Psoas muscle (tissue), 8 donors: ENCODE data around the gene WAPL. TPM values are rescaled to one million over a fixed set of nuclear protein-coding genes. Genes with fewer than 3 reads are reported as not detected.
"Not testable (repeated sequence)": the region's sequence is repeated elsewhere in the genome, so short reads cannot be mapped to it uniquely, and the experiment has no call there.

Experiments
- ATAC-seq, 4 donors: fragments of 200-7000 bp; cut with Tn5 transposase; one replicate each; pipeline ENCODE4 v1.9.1; 2020; ENCODE audit warnings: moderate library complexity in 3 of 4, mild to moderate bottlenecking in 2 of 4
- DNase-seq, 2 donors: peaks; one replicate each; pipeline ENCODE4 v3.0.0-alpha.2; 2020
- H3K27ac ChIP-seq: fragments of 200-600 bp; one replicate; pipeline ENCODE4 v1.8.0; 2022
- H3K27me3 ChIP-seq, 3 donors: fragments of 200-600 bp in 1 of 3; one replicate each; pipeline versions ENCODE4 v1.6.1 to v1.8.0; 2013 to 2022; ENCODE audit warnings: low read length in 2 of 3, mild to moderate bottlenecking in 2 of 3, moderate library complexity in 1 of 3; ENCODE audit not compliant: insufficient read depth in 3 of 3
- H3K36me3 ChIP-seq, 2 donors: fragments of 200-600 bp in 1 of 2; one replicate each; pipeline versions ENCODE4 v1.6.1 to v1.8.0; 2013 to 2022; ENCODE audit warnings: low read depth in 1 of 2, mild to moderate bottlenecking in 1 of 2, moderate library complexity in 1 of 2; ENCODE audit not compliant: insufficient read depth in 1 of 2
- H3K4me1 ChIP-seq: fragments of 200-600 bp; one replicate; pipeline ENCODE4 v1.8.0; 2022
- H3K4me3 ChIP-seq: fragments of 200-600 bp; one replicate; pipeline ENCODE4 v1.8.0; 2022; ENCODE audit warnings: mild to moderate bottlenecking
- H3K9me3 ChIP-seq: fragments of 200-600 bp; one replicate; pipeline ENCODE4 v1.8.0; 2022
- WGBS, 3 donors: extraction: QIAGEN DNeasy Blood & Tissue Kit; methylation state at CpG; one replicate each; pipeline versions ENCODE4 v1.1.6 to v1.1.7; 2013; 5-methylcytosine and 5-hydroxymethylcytosine counted together
- intact Hi-C, 2 donors: fragments of 100-400 bp; cut with DNase I; formaldehyde crosslinking; loops; one replicate each; pipeline versions ENCODE4 v1.11.0 to v1.14.2; 2022
- polyA plus RNA-seq, 3 donors: library from polyadenylated mRNA; stranded (reverse); fragments of 200-250 nt; gene quantifications; one replicate each; pipeline ENCODE4 v1.2.3, GENCODE V29; 2013
- total RNA-seq, 4 donors: library from RNA; stranded (reverse); fragmentation: NEBNext Ultra II Directional in 2 of 4; extraction: Animal tissue kit (Norgen Biotek cat#: 25700) in 2 of 4; gene quantifications; one replicate each; pipeline versions ENCODE4 v1.2.1 to v1.2.4, GENCODE V29; 2021 to 2023
- TF ChIP-seq, protein P1 (sequence below): fragments of 200-600 bp; IDR thresholded peaks from one replicate; pipeline ENCODE4 v1.8.0; 2022; ENCODE audit warnings: antibody characterized with exemption
- donor health status: healthy with polysubstance abuse.
- donor health status: DM: no; HTN: no; CAD: no; lungs with moderate emphysema.
- donor health status: Bipolar disorder and iron deficiency.
- donor health status: healthy.
- donor health status: DM: yes; HTN: yes; CAD: no.
- donor health status: DM: no; HTN: no; CAD: no.
- donor health status: DM: no; HTN: no; CAD: no.
- donor health status: DM: yes; HTN: yes; CAD: no.

Gene WAPL
- total and polyA plus RNA-seq, 7 donors: 20.0 to 63.7 (median 38.0) TPM

GRCh38 chr10:86533328-86533727 lies 11.7 kb upstream of the WAPL start:
- Histone ChIP-seq H3K27me3 (no peaks in the 10 kb centered on the region), H3K36me3 (no peaks in the 10 kb centered on the region), H3K4me1 (peaks cover 24% of the 10 kb centered on the region), H3K4me3 (no peak overlapping the region), H3K9me3 (no peaks in the 10 kb centered on the region), H3K27ac (peak overlapping the region; percentile 76)
- DNase-seq (peak; percentile 27 to 60), ATAC-seq (peak; percentile 75 to 78 (median 77))
- TF ChIP-seq, protein P1, sequence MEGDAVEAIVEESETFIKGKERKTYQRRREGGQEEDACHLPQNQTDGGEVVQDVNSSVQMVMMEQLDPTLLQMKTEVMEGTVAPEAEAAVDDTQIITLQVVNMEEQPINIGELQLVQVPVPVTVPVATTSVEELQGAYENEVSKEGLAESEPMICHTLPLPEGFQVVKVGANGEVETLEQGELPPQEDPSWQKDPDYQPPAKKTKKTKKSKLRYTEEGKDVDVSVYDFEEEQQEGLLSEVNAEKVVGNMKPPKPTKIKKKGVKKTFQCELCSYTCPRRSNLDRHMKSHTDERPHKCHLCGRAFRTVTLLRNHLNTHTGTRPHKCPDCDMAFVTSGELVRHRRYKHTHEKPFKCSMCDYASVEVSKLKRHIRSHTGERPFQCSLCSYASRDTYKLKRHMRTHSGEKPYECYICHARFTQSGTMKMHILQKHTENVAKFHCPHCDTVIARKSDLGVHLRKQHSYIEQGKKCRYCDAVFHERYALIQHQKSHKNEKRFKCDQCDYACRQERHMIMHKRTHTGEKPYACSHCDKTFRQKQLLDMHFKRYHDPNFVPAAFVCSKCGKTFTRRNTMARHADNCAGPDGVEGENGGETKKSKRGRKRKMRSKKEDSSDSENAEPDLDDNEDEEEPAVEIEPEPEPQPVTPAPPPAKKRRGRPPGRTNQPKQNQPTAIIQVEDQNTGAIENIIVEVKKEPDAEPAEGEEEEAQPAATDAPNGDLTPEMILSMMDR: no peak
- intact Hi-C loops: no loop called here
- WGBS, 3 donors: 33 to 57% (median 37%) methylated on average over 2 of the region's 2 CpGs

- H3K27me3 ChIP-seq, ATAC-seq, H3K27ac ChIP-seq, intact Hi-C loops, DNase-seq, H3K4me3 ChIP-seq, H3K36me3 ChIP-seq, H3K9me3 ChIP-seq: not testable (repeated sequence)
- H3K4me1 ChIP-seq: peaks cover 18% of the 10 kb centered on the region
- 85 to 90% (median 87%) methylated on average over 3 of the region's 3 CpGs for WGBS, 3 donors
Observed at GRCh38 chr10:86528736-86529135, 7.1 kb upstream of the WAPL start.

GRCh38 chr10:86526606-86527005 lies 5.0 kb upstream of the WAPL start:
- H3K4me3 ChIP-seq: no peak overlapping the region
- H3K27ac ChIP-seq: peak overlapping the region; percentile 15
- TF ChIP-seq, protein P1: no peak
- DNase-seq: no peak
- no peaks in the 10 kb centered on the region for H3K9me3 ChIP-seq
- ATAC-seq: no peak
- intact Hi-C loops: no loop called here
- WGBS, 3 donors: 64 to 74% (median 69%) methylated on average over 4 of the region's 4 CpGs
- H3K4me1 ChIP-seq: peaks cover 19% of the 10 kb centered on the region
- no peaks in the 10 kb centered on the region for H3K36me3 ChIP-seq
- no peaks in the 10 kb centered on the region for H3K27me3 ChIP-seq

DNA sequence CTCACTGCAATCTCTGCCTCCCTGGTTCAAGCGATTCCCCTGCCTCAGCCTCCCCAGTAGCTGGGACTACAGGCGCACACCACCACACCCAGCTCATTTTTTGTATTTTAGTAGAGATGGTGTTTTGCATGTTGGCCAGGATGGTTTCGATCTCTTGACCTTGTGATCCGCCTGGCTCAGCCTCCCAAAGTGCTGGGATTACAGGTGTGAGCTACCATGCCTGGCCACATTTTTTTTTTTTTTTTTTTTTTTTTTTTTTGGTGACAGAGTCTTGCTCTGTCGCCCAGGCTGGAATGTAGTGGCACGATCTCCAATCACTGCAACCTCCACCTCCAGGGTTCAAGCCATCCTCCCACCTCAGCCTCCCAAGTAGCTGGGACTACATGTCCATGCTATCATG lies 4.1 kb upstream of the WAPL start:
- not testable (repeated sequence) for H3K4me3 ChIP-seq, H3K36me3 ChIP-seq, H3K9me3 ChIP-seq, DNase-seq, ATAC-seq, H3K27me3 ChIP-seq
- peaks cover 19% of the 10 kb centered on the region for H3K4me1 ChIP-seq
- peak overlapping the region; percentile 15 for H3K27ac ChIP-seq
- intact Hi-C loops: loop anchor here in 1 of 2 donors (2.0 kb wide), 1 partner anchor 59 kb away; no protein-coding TSS in a partner anchor
- 90 to 96% (median 93%) methylated on average over 6 of the region's 6 CpGs for WGBS, 3 donors

DNA sequence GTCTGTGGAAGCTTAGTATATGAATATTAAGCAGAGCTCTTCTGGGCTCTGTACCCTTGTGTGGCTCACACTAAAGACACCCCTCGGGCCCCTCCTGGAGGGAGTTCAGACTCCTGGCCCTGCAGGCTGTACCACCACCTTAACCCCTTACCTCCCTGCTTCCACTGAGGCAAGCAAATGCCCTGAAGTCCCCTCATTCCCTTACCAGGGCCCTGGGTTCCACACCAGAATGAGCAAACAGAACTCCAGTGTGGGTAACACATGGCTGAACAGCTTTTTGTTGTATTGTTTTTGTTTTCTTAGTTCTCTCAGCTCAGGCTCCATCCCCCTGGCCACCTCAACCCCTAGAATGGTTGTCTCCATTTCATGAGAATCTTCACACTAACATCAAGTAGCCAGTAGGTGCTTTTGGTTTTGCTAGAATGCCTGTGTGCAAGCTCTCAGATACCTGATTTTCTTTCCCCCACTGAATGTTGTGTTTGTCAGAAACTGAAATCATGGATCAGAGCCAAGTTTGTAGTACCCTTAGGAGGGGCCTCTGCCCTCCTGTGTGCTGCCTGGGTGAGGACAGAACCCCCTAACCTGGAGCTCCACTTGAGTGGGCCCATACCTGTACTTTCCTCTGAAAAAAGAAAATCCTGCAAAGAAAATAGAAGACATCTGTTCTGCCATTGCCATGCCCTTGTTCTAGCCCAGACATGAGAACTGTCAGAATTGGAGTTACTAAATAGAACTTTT lies 2.8 kb upstream of the WAPL start:
- Histone ChIP-seq H3K4me3 (no peak overlapping the region), H3K27me3 (no peaks in the 10 kb centered on the region), H3K36me3 (no peaks in the 10 kb centered on the region), H3K4me1 (peaks cover 31% of the 10 kb centered on the region), H3K9me3 (no peaks in the 10 kb centered on the region), H3K27ac (peak overlapping the region; percentile 53)
- ATAC-seq: no peak
- DNase-seq: no peak
- intact Hi-C loops: loop anchor here in 1 of 2 donors (2.0 kb wide), 1 partner anchor 60 kb away; no protein-coding TSS in a partner anchor
- WGBS, 3 donors: 29 to 40% (median 34%) methylated on average over 1 of the region's 1 CpG
- TF ChIP-seq, protein P1: no peak
